GM11168 (cell line): ENCODE results near the gene PLEKHA5.

Experiments
- in situ Hi-C: fragments of 300-500 bp; cut with MboI; formaldehyde crosslinking; loops from one replicate; pipeline ENCODE4 v1.12.0; 2022; ENCODE audit warnings: low sequenced_read_pairs; ENCODE audit not compliant: unreplicated experiment

PLEKHA5 gene

GRCh38 chr12:19415563-19415962, 286.0 kb downstream of the PLEKHA5 start:
- in situ Hi-C loops = no loop called here

GRCh38 chr12:19419086-19419485, 289.6 kb downstream of the PLEKHA5 start:
- in situ Hi-C loops = no loop called here

GRCh38 chr12:19421503-19422282, 292.2 kb downstream of the PLEKHA5 start:
- in situ Hi-C loops = no loop called here

GRCh38 chr12:19423166-19423930, 293.8 kb downstream of the PLEKHA5 start:
- in situ Hi-C loops = no loop called here
